Epithelial cell of esophagus (primary cell): ENCODE measurements around the gene FNDC11.

Source experiments
- DNase-seq: peaks from one replicate; pipeline ENCODE4 v3.0.0; 2010; ENCODE audit warnings: low read depth
- H3K4me3 ChIP-seq: 2 replicates; pipeline ENCODE4 v1.5.1; 2011; ENCODE audit warnings: mild to moderate bottlenecking, low read length, control low read depth
- TF ChIP-seq, protein P1 (sequence below): IDR thresholded peaks from 2 replicates; pipeline ENCODE4 v1.5.1; 2011; ENCODE audit warnings: low read depth, mild to moderate bottlenecking, low read length, control low read depth, inconsistent platforms; ENCODE audit not compliant: insufficient read depth; ENCODE audit errors: missing control alignments

Gene FNDC11

GRCh38 chr20:63544958-63545516 lies 8.9 kb upstream of the FNDC11 start:
- no peak overlapping the region for H3K4me3 ChIP-seq
- TF ChIP-seq, protein P1, sequence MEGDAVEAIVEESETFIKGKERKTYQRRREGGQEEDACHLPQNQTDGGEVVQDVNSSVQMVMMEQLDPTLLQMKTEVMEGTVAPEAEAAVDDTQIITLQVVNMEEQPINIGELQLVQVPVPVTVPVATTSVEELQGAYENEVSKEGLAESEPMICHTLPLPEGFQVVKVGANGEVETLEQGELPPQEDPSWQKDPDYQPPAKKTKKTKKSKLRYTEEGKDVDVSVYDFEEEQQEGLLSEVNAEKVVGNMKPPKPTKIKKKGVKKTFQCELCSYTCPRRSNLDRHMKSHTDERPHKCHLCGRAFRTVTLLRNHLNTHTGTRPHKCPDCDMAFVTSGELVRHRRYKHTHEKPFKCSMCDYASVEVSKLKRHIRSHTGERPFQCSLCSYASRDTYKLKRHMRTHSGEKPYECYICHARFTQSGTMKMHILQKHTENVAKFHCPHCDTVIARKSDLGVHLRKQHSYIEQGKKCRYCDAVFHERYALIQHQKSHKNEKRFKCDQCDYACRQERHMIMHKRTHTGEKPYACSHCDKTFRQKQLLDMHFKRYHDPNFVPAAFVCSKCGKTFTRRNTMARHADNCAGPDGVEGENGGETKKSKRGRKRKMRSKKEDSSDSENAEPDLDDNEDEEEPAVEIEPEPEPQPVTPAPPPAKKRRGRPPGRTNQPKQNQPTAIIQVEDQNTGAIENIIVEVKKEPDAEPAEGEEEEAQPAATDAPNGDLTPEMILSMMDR = no peak
- peak; percentile 92 for DNase-seq

DNA sequence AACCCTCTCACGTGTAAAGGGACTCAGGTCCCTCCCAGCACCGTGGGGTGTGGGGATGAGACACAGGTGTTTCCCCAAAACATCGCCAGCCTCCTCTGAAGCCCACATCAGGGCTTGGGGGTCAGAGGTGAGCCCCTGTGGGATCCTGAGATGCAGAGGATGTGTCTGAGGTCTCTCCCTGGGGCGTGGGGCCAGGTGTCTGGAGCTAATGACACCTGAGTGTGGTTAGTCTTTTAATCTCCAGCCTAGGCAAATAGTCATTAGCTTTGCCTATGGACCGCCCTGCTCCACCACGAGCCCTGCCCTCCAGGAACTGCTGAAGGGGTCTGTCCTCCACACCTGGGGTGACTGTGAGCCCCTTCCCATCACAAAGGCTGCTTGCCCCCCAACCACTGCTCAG lies 8.1 kb upstream of the FNDC11 start:
- DNase-seq = no peak
- no peak overlapping the region for H3K4me3 ChIP-seq
- TF ChIP-seq, protein P1 = no peak

DNA sequence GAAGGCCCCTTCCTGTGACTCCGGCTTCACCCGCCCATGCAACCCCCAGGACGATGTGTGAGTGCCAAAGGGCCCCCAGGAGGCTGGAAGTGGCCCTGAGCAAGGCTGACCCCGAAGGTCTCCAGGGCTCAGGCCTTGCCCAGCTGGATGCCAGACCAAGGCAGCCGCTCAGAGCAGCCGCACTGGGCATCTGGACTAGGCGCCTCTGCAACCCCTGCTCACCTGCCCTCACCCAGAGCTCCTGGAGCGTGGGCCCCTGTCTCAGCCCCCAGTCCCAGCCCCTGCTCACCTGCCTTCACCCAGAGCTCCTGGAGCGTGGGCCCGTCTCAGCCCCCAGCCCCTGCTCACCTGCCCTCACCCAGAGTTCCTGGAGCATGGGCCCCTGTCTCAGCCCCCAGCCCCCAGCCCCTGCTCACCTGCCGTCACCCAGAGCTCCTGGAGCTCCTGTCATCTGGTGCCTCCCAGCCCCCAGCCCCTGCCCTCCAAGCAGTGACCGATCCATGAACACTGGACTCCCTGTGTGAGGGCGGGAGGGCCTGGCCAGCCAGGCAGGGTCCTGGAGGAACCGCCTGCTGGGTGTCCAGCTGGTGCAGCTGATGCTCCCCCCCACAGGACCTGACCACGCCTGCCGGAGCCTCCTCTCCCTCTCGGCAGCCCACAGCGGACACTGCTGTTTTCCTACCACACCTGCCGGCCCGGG lies 7.6 kb upstream of the FNDC11 start:
- no peak overlapping the region for H3K4me3 ChIP-seq
- TF ChIP-seq, protein P1 = no peak
- DNase-seq = no peak

DNA sequence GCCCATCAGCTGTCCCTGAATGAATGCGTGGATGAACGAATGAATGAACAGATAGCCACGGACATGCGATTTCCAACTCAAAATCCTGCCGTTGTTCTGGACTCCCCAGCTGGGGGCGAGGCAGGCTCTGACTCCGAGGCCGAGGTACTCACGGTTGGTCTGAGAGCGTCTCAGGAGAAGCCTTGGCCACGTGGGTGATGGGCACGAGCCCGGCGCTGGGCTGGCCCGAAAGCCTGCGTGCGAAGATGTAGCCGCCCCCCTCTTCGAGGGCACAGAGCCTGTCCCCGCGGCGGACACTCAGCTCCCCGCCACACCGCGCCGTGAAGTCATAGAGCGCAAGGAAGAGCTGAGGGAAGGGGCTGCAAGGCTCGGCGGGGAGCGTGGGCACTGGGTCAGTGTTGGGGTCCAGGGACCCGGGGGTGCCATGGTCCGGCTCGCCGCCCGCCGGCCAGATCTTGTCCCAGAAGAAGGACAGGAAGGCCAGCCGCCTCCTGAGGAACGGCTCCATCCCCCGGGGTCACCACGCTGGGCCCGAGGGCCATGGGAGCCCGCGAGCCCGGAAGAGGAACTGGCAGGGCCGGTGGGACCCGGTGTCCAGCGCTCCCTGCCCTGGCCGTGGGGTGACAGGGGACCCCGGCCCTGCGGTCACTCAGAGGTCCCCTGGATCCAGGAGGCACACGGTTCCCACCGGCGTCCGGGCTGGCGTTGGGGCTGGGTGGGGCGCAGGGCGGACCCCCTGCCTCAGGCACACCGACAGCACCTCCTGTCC lies 6.8 kb upstream of the FNDC11 start:
- no peak for DNase-seq
- TF ChIP-seq, protein P1 = no peak
- no peak overlapping the region for H3K4me3 ChIP-seq

- DNase-seq = no peak
- no peak within 1 kb of the TSS for H3K4me3 ChIP-seq
- TF ChIP-seq, protein P1 = no peak
These were observed 6.1 kb upstream of the FNDC11 start, which contains the start of gene SRMS for GRCh38 chr20:63547725-63548480. SRMS (minus strand) TSS chr20:63547749; CDS start chr20:63547463, 286 bp downstream.

DNA sequence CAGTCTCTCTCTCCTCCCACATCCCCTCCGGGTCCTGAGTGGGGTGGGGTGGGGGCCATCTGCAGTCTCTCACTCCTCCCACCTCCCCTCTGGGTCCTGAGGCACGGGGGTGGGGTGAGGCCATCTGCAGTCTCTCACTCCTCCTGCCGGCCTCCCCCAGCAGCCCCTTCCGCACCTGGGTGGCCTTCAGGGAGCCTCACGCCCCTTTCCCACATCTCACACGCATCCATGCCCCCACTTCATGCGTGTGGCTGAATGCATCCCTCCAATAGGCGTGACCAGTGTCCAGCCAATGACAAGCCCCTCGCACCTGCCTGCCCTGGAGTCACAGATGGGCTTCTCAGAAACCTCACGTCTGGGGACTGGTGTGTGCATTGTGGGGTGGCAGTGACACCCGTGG lies 5.4 kb upstream of the FNDC11 start:
- DNase-seq = no peak
- TF ChIP-seq, protein P1 = no peak
- H3K4me3 ChIP-seq = no peak overlapping the region
